Right ventricle myocardium superior (tissue), 1 donor: ENCODE measurements around the gene PKD1L1. TPM values are rescaled to one million over a fixed set of nuclear protein-coding genes. Genes with fewer than 3 reads are reported as not detected.

Source experiments
- ATAC-seq: fragments of 200-7000 bp; cut with Tn5 transposase; one replicate; pipeline ENCODE4 v1.9.1; 2020; ENCODE audit warnings: mild to moderate bottlenecking; ENCODE audit not compliant: poor library complexity
- DNase-seq: peaks from one replicate; pipeline ENCODE4 v3.0.0-alpha.2; 2020
- intact Hi-C: fragments of 100-400 bp; cut with DNase I; formaldehyde crosslinking; loops from one replicate; pipeline ENCODE4 v1.11.2; 2022
- total RNA-seq: library from RNA; stranded (reverse); fragmentation: NEBNext Ultra II Directional; extraction: Animal tissue kit (Norgen Biotek cat#: 25700); gene quantifications from one replicate; pipeline ENCODE4 v1.2.1, GENCODE V29; 2021
- donor health status: DM: no; HTN: yes; CAD: no; lungs with severe emphysema.

The PKD1L1 gene
- total RNA-seq, 1 donor from 2014 or later = 1.9 TPM

GRCh38 chr7:47887016-47887640, 61.1 kb downstream of the PKD1L1 start:
- intact Hi-C loops = no loop called here
- ATAC-seq (no peak), DNase-seq (no peak)

- DNase-seq (no peak), ATAC-seq (no peak)
Measured at GRCh38 chr7:47885987-47886811, 62.1 kb downstream of the PKD1L1 start.

GRCh38 chr7:47885309-47885986, 62.8 kb downstream of the PKD1L1 start:
- intact Hi-C loops = no loop called here
- ATAC-seq (no peak), DNase-seq (no peak)

More at GRCh38 chr7:47885987-47886811, 62.1 kb downstream of the PKD1L1 start:
- intact Hi-C loops = no loop called here

- intact Hi-C loops = no loop called here
- DNase-seq (no peak), ATAC-seq (no peak)
Measured at GRCh38 chr7:47884675-47885074, 63.6 kb downstream of the PKD1L1 start.

- DNase-seq (no peak), ATAC-seq (peak; percentile 28)
- intact Hi-C loops = no loop called here
Measured at GRCh38 chr7:47882635-47883034, 65.6 kb downstream of the PKD1L1 start.

GRCh38 chr7:47881256-47881655, 67.0 kb downstream of the PKD1L1 start:
- no peak for ATAC-seq
- DNase-seq = no peak
- intact Hi-C loops = no loop called here

GRCh38 chr7:47878662-47879061, 69.6 kb downstream of the PKD1L1 start:
- no peak for DNase-seq
- intact Hi-C loops = no loop called here
- no peak for ATAC-seq

- no peak for DNase-seq
- ATAC-seq = no peak
- intact Hi-C loops = no loop called here
Measured at GRCh38 chr7:47877336-47877735, 70.9 kb downstream of the PKD1L1 start.

- intact Hi-C loops = no loop called here
- ATAC-seq (peak; percentile 86), DNase-seq (no peak)
Measured at GRCh38 chr7:47875998-47876744, 72.1 kb downstream of the PKD1L1 start.

GRCh38 chr7:47875406-47875805, 72.9 kb downstream of the PKD1L1 start:
- intact Hi-C loops = no loop called here
- no peak for ATAC-seq
- no peak for DNase-seq

GRCh38 chr7:47873762-47874161, 74.5 kb downstream of the PKD1L1 start:
- DNase-seq (no peak), ATAC-seq (no peak)
- intact Hi-C loops = no loop called here

GRCh38 chr7:47867286-47867685, 81.0 kb downstream of the PKD1L1 start:
- ATAC-seq (no peak), DNase-seq (no peak)
- intact Hi-C loops = no loop called here

- no peak for DNase-seq
- peak; percentile 69 for ATAC-seq
- intact Hi-C loops = no loop called here
Measured at GRCh38 chr7:47866120-47866519, 82.1 kb downstream of the PKD1L1 start.

- intact Hi-C loops = no loop called here
- DNase-seq (no peak), ATAC-seq (no peak)
Measured at GRCh38 chr7:47852330-47853245, 95.7 kb downstream of the PKD1L1 start.

- no peak for DNase-seq
- ATAC-seq = no peak
- intact Hi-C loops = no loop called here
Measured at GRCh38 chr7:47847207-47847606, 101.1 kb downstream of the PKD1L1 start.

GRCh38 chr7:47846138-47846836, 102.0 kb downstream of the PKD1L1 start:
- intact Hi-C loops = no loop called here
- ATAC-seq = peak; percentile 61

GRCh38 chr7:47844311-47844710, 104.0 kb downstream of the PKD1L1 start:
- peak; percentile 77 for ATAC-seq
- intact Hi-C loops = no loop called here
- no peak for DNase-seq

More at GRCh38 chr7:47846138-47846836, 102.0 kb downstream of the PKD1L1 start:
- no peak for DNase-seq
